GM23248 (cell line): Measurements from ENCODE around the gene LOXL3. TPM values are rescaled to one million over a fixed set of nuclear protein-coding genes. Genes with fewer than 3 reads are reported as not detected.
A peak's percentile ranks its signal among the peaks of the same experiment; 100 is the strongest.

Experiments
- DNase-seq: peaks from one replicate; pipeline ENCODE4 v3.0.0-alpha.2; 2015
- H2AFZ ChIP-seq: fragments of 200-600 bp; sonication (generic); 2 replicates; pipeline ENCODE4 v1.6.1; 2016; ENCODE audit warnings: antibody characterized with exemption
- H3F3A ChIP-seq: fragments of 200-600 bp; sonication (generic); 2 replicates; pipeline ENCODE4 v1.6.1; 2016; ENCODE audit warnings: mild to moderate bottlenecking, antibody characterized with exemption, mixed run types; ENCODE audit not compliant: insufficient read depth
- H3K27ac ChIP-seq: fragments of 200-600 bp; sonication (generic); 2 replicates; pipeline ENCODE4 v1.5.1; 2016; ENCODE audit warnings: mild to moderate bottlenecking
- H3K27me3 ChIP-seq: fragments of 200-600 bp; sonication (generic); replicated peaks from 2 replicates; pipeline ENCODE4 v1.6.1; 2016; ENCODE audit warnings: mild to moderate bottlenecking; ENCODE audit not compliant: insufficient read depth
- H3K36me3 ChIP-seq: fragments of 200-600 bp; sonication (generic); 2 replicates; pipeline ENCODE4 v1.6.1; 2016; ENCODE audit warnings: low read depth, mild to moderate bottlenecking
- H3K4me1 ChIP-seq: fragments of 200-600 bp; sonication (generic); 2 replicates; pipeline ENCODE4 v1.6.1; 2016; ENCODE audit warnings: mild to moderate bottlenecking; ENCODE audit not compliant: insufficient read depth
- H3K4me2 ChIP-seq: fragments of 200-600 bp; sonication (generic); one replicate; pipeline ENCODE4 v1.6.1; 2016; ENCODE audit warnings: mild to moderate bottlenecking; ENCODE audit not compliant: unreplicated experiment
- H3K4me3 ChIP-seq: fragments of 200-600 bp; sonication (generic); 2 replicates; pipeline ENCODE4 v1.5.1; 2016; ENCODE audit warnings: mild to moderate bottlenecking
- H3K79me2 ChIP-seq: fragments of 200-600 bp; sonication (generic); 2 replicates; pipeline ENCODE4 v1.6.1; 2016; ENCODE audit warnings: mild to moderate bottlenecking; ENCODE audit not compliant: insufficient read depth
- H3K9ac ChIP-seq: fragments of 200-600 bp; sonication (generic); 2 replicates; pipeline ENCODE4 v1.6.1; 2016; ENCODE audit warnings: mild to moderate bottlenecking
- H3K9me2 ChIP-seq: fragments of 200-600 bp; sonication (generic); 2 replicates; pipeline ENCODE4 v1.6.1; 2016; ENCODE audit warnings: mixed run types, mild to moderate bottlenecking, moderate library complexity; ENCODE audit not compliant: insufficient read depth
- H3K9me3 ChIP-seq: fragments of 200-600 bp; sonication (generic); one replicate; pipeline ENCODE4 v1.6.1; 2017; ENCODE audit warnings: low read depth
- H4K20me1 ChIP-seq: fragments of 200-600 bp; sonication (generic); 2 replicates; pipeline ENCODE4 v1.6.0; 2016; ENCODE audit not compliant: insufficient read depth
- EZH2 ChIP-seq: fragments of 200-600 bp; sonication (generic); IDR thresholded peaks from 2 replicates; pipeline ENCODE4 v1.6.1; 2018; ENCODE audit warnings: antibody characterized with exemption, mild to moderate bottlenecking; ENCODE audit not compliant: insufficient read depth, poor library complexity, severe bottlenecking
- EZH2phosphoT487 ChIP-seq: fragments of 200-600 bp; sonication (generic); IDR thresholded peaks from 2 replicates; pipeline ENCODE4 v1.6.1; 2018; ENCODE audit warnings: antibody characterized with exemption, moderate library complexity, mild to moderate bottlenecking, low read depth; ENCODE audit not compliant: insufficient read depth
- WGBS, 2 experiments: methylation state at CpG; one replicate each; pipeline ENCODE4 v1.1.6; 2015 to 2017; ENCODE audit warnings: low lambda C conversion rate in 2 of 2, low coverage in 1 of 2; ENCODE audit errors: missing lambda C conversion rate in 2 of 2; 5-methylcytosine and 5-hydroxymethylcytosine counted together
- in situ Hi-C: fragments of 300-500 bp; cut with MboI; formaldehyde crosslinking; loops from 2 replicates; pipeline ENCODE4 v1.15.0; 2020
- polyA plus RNA-seq: library from polyadenylated mRNA; unstranded; fragments of >200 nt; fragmentation: Nextera tagmentation; extraction: Ambion mirVana; gene quantifications from 2 replicates; pipeline ENCODE4 v1.2.1, GENCODE V29; 2016
- total RNA-seq: library from RNA; depleted of rRNA; stranded (reverse); fragments of >200 nt; shearing (Covaris generic); gene quantifications from 2 replicates; pipeline ENCODE4 v1.2.3, GENCODE V29; 2014

Gene LOXL3
- total and polyA plus RNA-seq, 2 experiments from 2014 or later: 52.4 to 55.2 TPM

GRCh38 chr2:74571058-74571457, 17.3 kb upstream of the LOXL3 start:
- no peaks in the 10 kb centered on the region for H3K36me3 ChIP-seq
- TF ChIP-seq EZH2phosphoT487: no peak
- TF ChIP-seq EZH2: no peak
- no peak overlapping the region for H3K27ac ChIP-seq
- H3F3A ChIP-seq: peaks cover 64% of the 10 kb centered on the region
- no peaks in the 10 kb centered on the region for H4K20me1 ChIP-seq
- H3K9ac ChIP-seq: no peak overlapping the region
- H2AFZ ChIP-seq: no peak overlapping the region
- no peak for DNase-seq
- WGBS, 2 experiments: 91 to 100% methylated on average over 1 of the region's 1 CpG
- H3K9me3 ChIP-seq: no peaks in the 10 kb centered on the region
- no peak overlapping the region for H3K4me2 ChIP-seq
- H3K9me2 ChIP-seq: no peaks in the 10 kb centered on the region
- H3K27me3 ChIP-seq: no peaks in the 10 kb centered on the region
- peaks cover 70% of the 10 kb centered on the region for H3K4me1 ChIP-seq
- H3K4me3 ChIP-seq: no peak overlapping the region
- in situ Hi-C loops: no loop called here
- no peaks in the 10 kb centered on the region for H3K79me2 ChIP-seq

GRCh38 chr2:74569686-74570085, 15.9 kb upstream of the LOXL3 start:
- peak overlapping the region; percentile 91 for H3K27ac ChIP-seq
- H3K4me3 ChIP-seq: no peak overlapping the region
- DNase-seq: no peak
- in situ Hi-C loops: no loop called here
- H3K27me3 ChIP-seq: no peaks in the 10 kb centered on the region
- no peaks in the 10 kb centered on the region for H4K20me1 ChIP-seq
- no peak overlapping the region for H3K4me2 ChIP-seq
- peaks cover 58% of the 10 kb centered on the region for H3F3A ChIP-seq
- H3K9me2 ChIP-seq: no peaks in the 10 kb centered on the region
- TF ChIP-seq EZH2phosphoT487 (no peak), EZH2 (no peak)
- 31 to 60% methylated on average over 1 of the region's 1 CpG for WGBS, 2 experiments
- H3K9me3 ChIP-seq: no peaks in the 10 kb centered on the region
- H3K4me1 ChIP-seq: peaks cover 67% of the 10 kb centered on the region
- H2AFZ ChIP-seq: no peak overlapping the region
- H3K9ac ChIP-seq: peak overlapping the region; percentile 61; the same call in 1 of the 2 replicates
- H3K36me3 ChIP-seq: no peaks in the 10 kb centered on the region
- H3K79me2 ChIP-seq: no peaks in the 10 kb centered on the region

- peak overlapping the region; percentile 61 for H3K9ac ChIP-seq
- WGBS, 2 experiments: 4 to 5% methylated on average over 5 of the region's 5 CpGs
- no peaks in the 10 kb centered on the region for H3K79me2 ChIP-seq
- H2AFZ ChIP-seq: no peak overlapping the region
- peaks cover 50% of the 10 kb centered on the region for H3F3A ChIP-seq
- in situ Hi-C loops: no loop called here
- DNase-seq: peak; percentile 93
- H4K20me1 ChIP-seq: no peaks in the 10 kb centered on the region
- H3K4me2 ChIP-seq: peak overlapping the region; percentile 69
- TF ChIP-seq EZH2phosphoT487 (no peak), EZH2 (no peak)
- peak overlapping the region; percentile 20; the same call in 1 of the 2 replicates for H3K4me3 ChIP-seq
- no peaks in the 10 kb centered on the region for H3K9me2 ChIP-seq
- peak overlapping the region; percentile 91 for H3K27ac ChIP-seq
- peaks cover 62% of the 10 kb centered on the region for H3K4me1 ChIP-seq
- no peaks in the 10 kb centered on the region for H3K36me3 ChIP-seq
- no peaks in the 10 kb centered on the region for H3K9me3 ChIP-seq
- H3K27me3 ChIP-seq: no peaks in the 10 kb centered on the region
These were observed 14.1 kb upstream of the LOXL3 start for GRCh38 chr2:74567881-74568280.

- H3K9ac ChIP-seq: no peak overlapping the region; the same call in 1 of the 2 replicates
- H2AFZ ChIP-seq: no peak overlapping the region
- H3K4me3 ChIP-seq: no peak overlapping the region
- no peaks in the 10 kb centered on the region for H4K20me1 ChIP-seq
- peak overlapping the region; percentile 69 for H3K4me2 ChIP-seq
- in situ Hi-C loops: no loop called here
- peaks cover 68% of the 10 kb centered on the region for H3K4me1 ChIP-seq
- no peaks in the 10 kb centered on the region for H3K36me3 ChIP-seq
- peak; percentile 81; the same call in 1 of the 2 replicates for TF ChIP-seq EZH2phosphoT487
- no peak for TF ChIP-seq EZH2
- no peaks in the 10 kb centered on the region for H3K27me3 ChIP-seq
- peak overlapping the region; percentile 91 for H3K27ac ChIP-seq
- DNase-seq: peak; percentile 93
- H3F3A ChIP-seq: peaks cover 44% of the 10 kb centered on the region
- H3K9me3 ChIP-seq: no peaks in the 10 kb centered on the region
- no peaks in the 10 kb centered on the region for H3K9me2 ChIP-seq
- no peaks in the 10 kb centered on the region for H3K79me2 ChIP-seq
These were observed 13.0 kb upstream of the LOXL3 start for GRCh38 chr2:74566754-74567085.

GRCh38 chr2:74566076-74566753, 12.5 kb upstream of the LOXL3 start:
- no peak overlapping the region for H2AFZ ChIP-seq
- no peaks in the 10 kb centered on the region for H3K9me3 ChIP-seq
- in situ Hi-C loops: no loop called here
- H3K79me2 ChIP-seq: no peaks in the 10 kb centered on the region
- peaks cover 66% of the 10 kb centered on the region for H3K4me1 ChIP-seq
- no peaks in the 10 kb centered on the region for H3K27me3 ChIP-seq
- peak overlapping the region; percentile 91 for H3K27ac ChIP-seq
- H3F3A ChIP-seq: peaks cover 44% of the 10 kb centered on the region
- DNase-seq: no peak
- no peaks in the 10 kb centered on the region for H3K36me3 ChIP-seq
- no peak overlapping the region for H3K4me3 ChIP-seq
- H3K9me2 ChIP-seq: no peaks in the 10 kb centered on the region
- H3K4me2 ChIP-seq: no peak overlapping the region
- WGBS, 2 experiments: 42 to 49% methylated on average over 7 of the region's 7 CpGs
- H4K20me1 ChIP-seq: no peaks in the 10 kb centered on the region
- TF ChIP-seq EZH2phosphoT487 (no peak), EZH2 (no peak)
- H3K9ac ChIP-seq: no peak overlapping the region
